Tibial artery (tissue), 4 donors: ENCODE data around the gene PLCD1.

Experiments
- DNase-seq, 2 donors: peaks; one replicate each; pipeline ENCODE4 v3.0.0-alpha.2; 2019
- H3K27ac ChIP-seq, 2 donors: fragments of 200-600 bp; sonication (generic) in 1 of 2; 1 replicate in 1 of 2; 2 replicates in 1 of 2; pipeline ENCODE4 v1.5.1; 2018 to 2019; ENCODE audit warnings: mild to moderate bottlenecking in 1 of 2
- H3K27me3 ChIP-seq, 2 donors: fragments of 200-600 bp; sonication (generic) in 1 of 2; one replicate each; pipeline versions ENCODE4 v1.5.1 to v1.6.0; 2016 to 2019
- H3K36me3 ChIP-seq, 3 donors: fragments of 200-600 bp; sonication (generic) in 2 of 3; one replicate each; pipeline ENCODE4 v1.5.1; 2016 to 2019; ENCODE audit warnings: mild to moderate bottlenecking in 2 of 3
- H3K4me1 ChIP-seq, 4 donors: fragments of 200-600 bp; sonication (generic) in 2 of 4; 1 replicate in 3 of 4; 2 replicates in 1 of 4; pipeline ENCODE4 v1.5.1; 2016 to 2019
- H3K4me3 ChIP-seq, 2 donors: fragments of 200-600 bp; sonication (generic) in 1 of 2; 1 replicate in 1 of 2; 2 replicates in 1 of 2; pipeline ENCODE4 v1.5.1; 2018 to 2019; ENCODE audit warnings: mild to moderate bottlenecking in 2 of 2
- H3K9me3 ChIP-seq, 3 donors: fragments of 200-600 bp; sonication (generic) in 1 of 3; one replicate each; pipeline ENCODE4 v1.5.1; 2016 to 2019
- intact Hi-C: fragments of 100-400 bp; cut with DNase I; formaldehyde crosslinking; loops from one replicate; pipeline ENCODE4 v1.15.0; 2023; ENCODE audit warnings: low total_unique reads
- TF ChIP-seq, protein P1 (sequence below), 2 experiments: fragments of 200-600 bp in 1 of 2; fragments of 450-650 bp in 1 of 2; IDR thresholded peaks; one replicate each; pipeline ENCODE4 v1.5.1; 2017 to 2019; ENCODE audit warnings: antibody characterized with exemption in 2 of 2, mild to moderate bottlenecking in 1 of 2, moderate library complexity in 1 of 2

The PLCD1 gene

DNA sequence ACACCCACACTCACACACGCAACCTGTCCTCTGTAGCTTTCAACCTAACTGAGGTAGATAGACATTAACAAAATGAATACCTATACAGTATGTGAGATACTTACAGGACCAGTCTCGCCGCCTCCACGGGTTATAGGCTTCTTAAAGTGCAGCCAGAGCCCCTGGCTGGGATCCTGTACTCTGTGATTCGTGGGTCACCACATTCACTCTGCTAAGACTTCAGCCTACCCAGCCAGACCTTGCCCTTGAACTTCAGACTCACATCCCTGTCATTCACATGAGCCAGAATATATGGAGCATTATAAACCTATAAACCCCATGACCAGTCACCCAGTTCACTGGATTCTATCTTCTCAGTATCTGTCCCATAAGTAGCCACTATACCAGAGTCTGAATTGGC is 11.0 kb upstream of the PLCD1 start:
- no peak for DNase-seq

DNA sequence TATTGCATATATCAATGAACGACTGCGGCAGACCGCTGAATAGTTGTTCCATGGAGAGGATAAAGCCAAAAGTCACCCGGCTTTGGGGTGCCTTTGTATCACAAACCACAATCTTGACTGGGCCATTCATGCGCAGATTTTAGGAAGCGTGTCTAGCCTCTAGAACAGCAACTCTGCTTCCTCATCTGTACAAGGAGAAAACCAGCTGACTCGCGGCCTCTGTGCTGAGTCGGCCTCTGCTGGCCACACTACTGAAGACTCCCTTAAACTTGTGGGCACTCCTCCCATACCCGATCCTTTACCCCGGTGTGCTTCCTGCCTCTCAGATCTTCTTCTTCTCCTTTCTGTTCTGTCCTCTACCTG is 10.4 kb upstream of the PLCD1 start:
- Histone ChIP-seq H3K4me3 (peak overlapping the region; percentile 47 to 55), H3K27ac (no peak overlapping the region), H3K9me3 (no peaks in the 10 kb centered on the region), H3K4me1 (peaks cover 0 to 14% (median 10%) of the 10 kb centered on the region in 4 donors), H3K27me3 (no peaks in the 10 kb centered on the region), H3K36me3 (no peaks in the 10 kb centered on the region)
- intact Hi-C loops, result loop anchor here (5.0 to 10.0 kb wide), 3 partner anchors 38 to 125 kb away; partner anchors contain the start of genes ACAA1, MYD88 and OXSR1
- peak; percentile 82 to 83 for DNase-seq
- TF ChIP-seq, protein P1, sequence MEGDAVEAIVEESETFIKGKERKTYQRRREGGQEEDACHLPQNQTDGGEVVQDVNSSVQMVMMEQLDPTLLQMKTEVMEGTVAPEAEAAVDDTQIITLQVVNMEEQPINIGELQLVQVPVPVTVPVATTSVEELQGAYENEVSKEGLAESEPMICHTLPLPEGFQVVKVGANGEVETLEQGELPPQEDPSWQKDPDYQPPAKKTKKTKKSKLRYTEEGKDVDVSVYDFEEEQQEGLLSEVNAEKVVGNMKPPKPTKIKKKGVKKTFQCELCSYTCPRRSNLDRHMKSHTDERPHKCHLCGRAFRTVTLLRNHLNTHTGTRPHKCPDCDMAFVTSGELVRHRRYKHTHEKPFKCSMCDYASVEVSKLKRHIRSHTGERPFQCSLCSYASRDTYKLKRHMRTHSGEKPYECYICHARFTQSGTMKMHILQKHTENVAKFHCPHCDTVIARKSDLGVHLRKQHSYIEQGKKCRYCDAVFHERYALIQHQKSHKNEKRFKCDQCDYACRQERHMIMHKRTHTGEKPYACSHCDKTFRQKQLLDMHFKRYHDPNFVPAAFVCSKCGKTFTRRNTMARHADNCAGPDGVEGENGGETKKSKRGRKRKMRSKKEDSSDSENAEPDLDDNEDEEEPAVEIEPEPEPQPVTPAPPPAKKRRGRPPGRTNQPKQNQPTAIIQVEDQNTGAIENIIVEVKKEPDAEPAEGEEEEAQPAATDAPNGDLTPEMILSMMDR (IDR thresholded peaks at IDR 0.05), result peak; percentile 35 to 42

More for the DNA sequence above, 11.0 kb upstream of the PLCD1 start:
- no peak overlapping the region for H3K4me3 ChIP-seq
- no peaks in the 10 kb centered on the region for H3K27me3 ChIP-seq
- no peak overlapping the region for H3K27ac ChIP-seq
- intact Hi-C loops, result no loop called here
- TF ChIP-seq, protein P1 (IDR thresholded peaks at IDR 0.05), result no peak
- H3K4me1 ChIP-seq, result peaks cover 0 to 14% (median 10%) of the 10 kb centered on the region in 4 donors
- H3K9me3 ChIP-seq, result no peaks in the 10 kb centered on the region
- no peaks in the 10 kb centered on the region for H3K36me3 ChIP-seq

DNA sequence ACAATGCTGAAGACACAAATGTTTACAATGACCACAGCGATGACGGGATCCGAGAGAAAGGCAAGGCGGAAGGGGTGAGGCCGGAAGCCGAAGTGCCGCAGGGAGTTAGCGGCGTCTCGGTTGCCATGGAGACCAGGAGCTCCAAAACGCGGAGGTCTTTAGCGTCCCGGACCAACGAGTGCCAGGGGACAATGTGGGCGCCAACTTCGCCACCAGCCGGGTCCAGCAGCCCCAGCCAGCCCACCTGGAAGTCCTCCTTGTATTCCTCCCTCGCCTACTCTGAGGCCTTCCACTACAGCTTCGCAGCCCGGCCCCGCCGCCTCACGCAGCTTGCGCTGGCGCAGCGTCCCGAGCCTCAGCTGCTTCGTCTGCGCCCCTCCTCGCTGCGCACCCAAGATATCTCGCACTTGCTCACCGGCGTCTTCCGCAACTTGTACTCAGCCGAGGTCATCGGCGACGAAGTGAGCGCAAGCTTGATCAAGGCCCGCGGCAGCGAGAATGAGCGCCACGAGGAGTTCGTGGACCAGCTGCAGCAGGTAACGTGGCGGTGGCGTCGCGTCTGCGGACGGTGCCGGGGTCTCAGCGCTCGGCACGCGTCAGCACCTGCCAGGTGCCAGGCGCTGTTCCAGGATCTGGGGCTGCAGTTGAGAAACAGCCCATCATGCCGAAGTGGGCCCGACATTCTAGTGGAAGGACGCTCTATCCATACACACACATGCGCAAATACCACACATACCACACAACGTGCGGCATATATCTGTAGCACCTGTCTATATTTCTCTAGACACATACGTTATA is 9.9 kb upstream of the PLCD1 start, which contains the start of gene DLEC1:
TSS of gene DLEC1 (plus strand) at position 108 of the 798 bp plus-strand sequence. CDS start at position 126, 18 bp downstream.
- peak; percentile 56 to 77 for DNase-seq
- no peaks in the 10 kb centered on the region for H3K36me3 ChIP-seq
- H3K27ac ChIP-seq, result peak within 1 kb of the TSS; percentile 2 to 11
- TF ChIP-seq, protein P1 (IDR thresholded peaks at IDR 0.05), result no peak
- peak within 1 kb of the TSS; percentile 47 to 55 for H3K4me3 ChIP-seq
- peaks cover 0 to 14% (median 10%) of the 10 kb centered on the region in 4 donors for H3K4me1 ChIP-seq
- intact Hi-C loops, result loop anchor here (5.0 to 10.0 kb wide), 3 partner anchors 37 to 126 kb away; partner anchors contain the start of genes ACAA1, MYD88 and OXSR1
- H3K9me3 ChIP-seq, result no peaks in the 10 kb centered on the region
- H3K27me3 ChIP-seq, result no peaks in the 10 kb centered on the region

DNA sequence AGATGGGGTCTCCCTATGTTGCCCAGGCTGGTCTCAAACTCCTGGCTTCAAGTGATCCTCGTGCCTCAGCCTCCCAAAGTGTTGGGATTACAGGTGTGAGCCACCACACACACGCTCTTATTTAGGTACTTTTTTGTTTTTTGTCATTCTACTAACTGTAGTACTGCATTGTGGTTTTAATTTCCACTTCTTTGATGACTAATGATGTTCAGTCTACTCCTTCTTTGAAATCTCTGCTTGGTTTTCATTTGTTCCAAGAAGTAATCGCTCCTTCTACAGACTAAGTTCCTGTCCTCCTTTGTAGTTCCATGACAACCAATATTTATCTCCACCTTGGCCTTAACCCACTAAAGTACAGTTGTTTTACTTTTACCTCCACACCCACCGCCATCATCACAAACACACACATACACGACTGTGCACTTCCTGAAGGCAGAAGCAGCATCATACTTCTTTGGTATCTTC is 9.0 kb upstream of the PLCD1 start:
- no peaks in the 10 kb centered on the region for H3K9me3 ChIP-seq
- H3K4me3 ChIP-seq, result peak overlapping the region in 1 of 2 donors; percentile 55
- H3K36me3 ChIP-seq, result no peaks in the 10 kb centered on the region
- peaks cover 0 to 14% (median 10%) of the 10 kb centered on the region in 4 donors for H3K4me1 ChIP-seq
- TF ChIP-seq, protein P1 (IDR thresholded peaks at IDR 0.05), result no peak
- H3K27me3 ChIP-seq, result no peaks in the 10 kb centered on the region
- H3K27ac ChIP-seq, result no peak overlapping the region
- intact Hi-C loops, result loop anchor here (5.0 to 10.0 kb wide), 3 partner anchors 36 to 126 kb away; partner anchors contain the start of genes ACAA1, MYD88 and OXSR1
- DNase-seq, result no peak

DNA sequence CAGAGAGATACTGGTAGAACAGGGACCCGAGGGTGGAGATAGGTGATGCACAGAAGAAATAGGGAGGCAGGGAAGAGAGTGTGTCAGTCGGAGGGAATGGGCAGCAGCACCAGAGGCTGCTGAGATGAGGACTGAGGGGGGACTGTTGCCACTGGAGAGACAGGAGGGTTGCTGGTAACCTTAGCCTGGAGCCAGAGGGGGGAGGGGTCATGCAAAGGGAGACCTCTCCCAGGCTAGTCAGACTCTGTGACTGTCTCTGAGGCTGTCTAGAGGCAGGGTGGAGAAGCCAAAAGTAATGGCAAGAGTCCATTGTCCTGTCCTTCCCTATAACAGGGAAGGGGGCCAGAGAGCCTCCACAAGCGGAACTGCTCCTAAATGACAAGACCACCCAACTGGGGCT is 7.5 kb upstream of the PLCD1 start:
- H3K27me3 ChIP-seq, result no peaks in the 10 kb centered on the region
- DNase-seq, result peak in 1 of 2 donors; percentile 32
- H3K4me1 ChIP-seq, result peaks cover 0 to 14% (median 11%) of the 10 kb centered on the region in 4 donors
- TF ChIP-seq, protein P1 (IDR thresholded peaks at IDR 0.05), result no peak
- intact Hi-C loops, result loop anchor here (5.0 to 10.0 kb wide), 3 partner anchors 35 to 128 kb away; partner anchors contain the start of genes ACAA1, MYD88 and OXSR1
- no peak overlapping the region for H3K27ac ChIP-seq
- no peaks in the 10 kb centered on the region for H3K36me3 ChIP-seq
- no peak overlapping the region for H3K4me3 ChIP-seq
- no peaks in the 10 kb centered on the region for H3K9me3 ChIP-seq
